ENCODE results near the gene HJURP. TPM values are rescaled to one million over a fixed set of nuclear protein-coding genes. Genes with fewer than 3 reads are reported as not detected.

Gene HJURP
- total RNA-seq, 1 donor from 2014 or later: 9.4 TPM

- ATAC-seq: no peak
Measured at GRCh38 chr2:233848276-233848675, 6.1 kb downstream of the HJURP start.

- no peak for ATAC-seq
Measured at GRCh38 chr2:233847248-233847898, 7.0 kb downstream of the HJURP start.

GRCh38 chr2:233846387-233847247 lies 7.7 kb downstream of the HJURP start:
- no peak for ATAC-seq

GRCh38 chr2:233845301-233846060 lies 8.9 kb downstream of the HJURP start:
- ATAC-seq: no peak

GRCh38 chr2:233844836-233845235 lies 9.5 kb downstream of the HJURP start:
- ATAC-seq: no peak

GRCh38 chr2:233844064-233844807 lies 10.1 kb downstream of the HJURP start:
- no peak for ATAC-seq

GRCh38 chr2:233841183-233841582 lies 13.2 kb downstream of the HJURP start:
- no peak for ATAC-seq

- no peak for ATAC-seq
Measured at GRCh38 chr2:233840520-233840919, 13.8 kb downstream of the HJURP start.

- ATAC-seq: peak; percentile 23
Measured at GRCh38 chr2:233839447-233839820, 14.9 kb downstream of the HJURP start.

GRCh38 chr2:233838726-233839446 lies 15.4 kb downstream of the HJURP start:
- ATAC-seq: peak; percentile 11

GRCh38 chr2:233838251-233838650 lies 16.1 kb downstream of the HJURP start:
- no peak for ATAC-seq

GRCh38 chr2:233837694-233838229 lies 16.6 kb downstream of the HJURP start:
- no peak for ATAC-seq

- no peak for ATAC-seq
Measured at GRCh38 chr2:233836359-233836758, 18.0 kb downstream of the HJURP start.

- no peak for ATAC-seq
Measured at GRCh38 chr2:233835230-233836186, 18.8 kb downstream of the HJURP start.

- ATAC-seq: no peak
Measured at GRCh38 chr2:233833345-233833744, 21.0 kb downstream of the HJURP start.

- ATAC-seq: peak; percentile 39
Measured at GRCh38 chr2:233832869-233833311, 21.4 kb downstream of the HJURP start.

- no peak for ATAC-seq
Measured at GRCh38 chr2:233832414-233832813, 21.9 kb downstream of the HJURP start.

GRCh38 chr2:233831861-233832260 lies 22.5 kb downstream of the HJURP start:
- ATAC-seq: no peak

- ATAC-seq: no peak
Measured at GRCh38 chr2:233831011-233831721, 23.2 kb downstream of the HJURP start.
